Ishikawa (cell line): Measurements from ENCODE around the gene NUP205.

ENCODE experiments used
- CEBPB ChIP-seq: IDR thresholded peaks from 2 replicates; pipeline ENCODE4 v1.6.1; 2012
- CREB1 ChIP-seq: IDR thresholded peaks from 2 replicates; pipeline ENCODE4 v1.6.1; 2012; ENCODE audit warnings: low read depth
- EGR1 ChIP-seq: IDR thresholded peaks from 2 replicates; pipeline ENCODE4 v1.6.1; 2012
- EP300 ChIP-seq: IDR thresholded peaks from 2 replicates; pipeline ENCODE4 v1.6.1; 2012; ENCODE audit warnings: borderline replicate concordance
- FOXM1 ChIP-seq: IDR thresholded peaks from 2 replicates; pipeline ENCODE4 v1.6.1; 2012; ENCODE audit warnings: low read depth, borderline replicate concordance
- MAX ChIP-seq: IDR thresholded peaks from 2 replicates; pipeline ENCODE4 v1.6.1; 2012
- NFIC ChIP-seq: IDR thresholded peaks from 2 replicates; pipeline ENCODE4 v1.6.1; 2012
- RAD21 ChIP-seq: IDR thresholded peaks from 2 replicates; pipeline ENCODE4 v1.6.1; 2012; ENCODE audit warnings: low read depth
- REST ChIP-seq: IDR thresholded peaks from 2 replicates; pipeline ENCODE4 v1.6.1; 2012; ENCODE audit warnings: low read depth, mild to moderate bottlenecking
- TAF1 ChIP-seq: IDR thresholded peaks from 2 replicates; pipeline ENCODE4 v1.6.1; 2012; ENCODE audit warnings: low read depth, mild to moderate bottlenecking
- TCF12 ChIP-seq: IDR thresholded peaks from 2 replicates; pipeline ENCODE4 v1.6.1; 2012; ENCODE audit warnings: low read depth
- TEAD4 ChIP-seq: IDR thresholded peaks from 2 replicates; pipeline ENCODE4 v1.6.1; 2012
- USF1 ChIP-seq: IDR thresholded peaks from 2 replicates; pipeline ENCODE4 v1.6.1; 2012
- YY1 ChIP-seq: IDR thresholded peaks from 2 replicates; pipeline ENCODE4 v1.6.1; 2012; ENCODE audit warnings: low read depth
- ZBTB7A ChIP-seq: IDR thresholded peaks from 2 replicates; pipeline ENCODE4 v1.6.1; 2012; ENCODE audit warnings: low read depth

The NUP205 gene

GRCh38 chr7:135525426-135525825 is 32.3 kb upstream of the NUP205 start:
- TF ChIP-seq CREB1: no peak
- TF ChIP-seq TEAD4: no peak
- TF ChIP-seq REST: no peak
- no peak for TF ChIP-seq NFIC
- no peak for TF ChIP-seq FOXM1
- no peak for TF ChIP-seq RAD21
- no peak for TF ChIP-seq USF1
- no peak for TF ChIP-seq TCF12
- no peak for TF ChIP-seq MAX

- TF ChIP-seq CEBPB: no peak
- TF ChIP-seq USF1: peak; percentile 54; the same call in 1 of the 2 replicates
Observed at GRCh38 chr7:135527025-135527424, 30.7 kb upstream of the NUP205 start.

- TF ChIP-seq TCF12: no peak
Observed at GRCh38 chr7:135536150-135536549, 21.6 kb upstream of the NUP205 start.

- TF ChIP-seq ZBTB7A (no peak), EP300 (no peak), TEAD4 (no peak), TCF12 (no peak), YY1 (no peak), EGR1 (no peak), CEBPB (no peak)
Observed at GRCh38 chr7:135537453-135537852, 20.3 kb upstream of the NUP205 start.

- TF ChIP-seq TEAD4: no peak
- no peak for TF ChIP-seq EP300
- no peak for TF ChIP-seq USF1
- TF ChIP-seq NFIC: no peak
- no peak for TF ChIP-seq TCF12
Observed at GRCh38 chr7:135537905-135538304, 19.8 kb upstream of the NUP205 start.

- TF ChIP-seq YY1 (no peak), ZBTB7A (no peak), TEAD4 (no peak), RAD21 (no peak), REST (no peak), TCF12 (no peak), USF1 (no peak), MAX (no peak), EGR1 (no peak), NFIC (no peak), FOXM1 (no peak), EP300 (no peak), TAF1 (no peak), CEBPB (no peak), CREB1 (no peak)
Observed at GRCh38 chr7:135538376-135538775, 19.3 kb upstream of the NUP205 start.

GRCh38 chr7:135539629-135540028 is 18.1 kb upstream of the NUP205 start:
- TF ChIP-seq REST (no peak), EGR1 (no peak), FOXM1 (no peak)
